ENCODE measurements around the gene ITGAV. TPM values are rescaled to one million over a fixed set of nuclear protein-coding genes. Genes with fewer than 3 reads are reported as not detected.
"Not testable (repeated sequence)": the region's sequence is repeated elsewhere in the genome, so short reads cannot be mapped to it uniquely, and the experiment has no call there.

The ITGAV gene
- total RNA-seq, 1 donor from 2014 or later, result 50.3 TPM

GRCh38 chr2:186559370-186559769, 30.5 kb upstream of the ITGAV start:
- Mint-ChIP-seq H3K9me3 (peaks cover 9% of the 10 kb centered on the region), H3K27me3 (ENCODE audit: low read depth) (no peaks in the 10 kb centered on the region), H3K36me3 (ENCODE audit: low read depth) (peaks cover 5% of the 10 kb centered on the region), H3K4me3 (no peak overlapping the region), H3K27ac (ENCODE audit: unreplicated experiment) (no peak overlapping the region), H3K4me1 (peaks cover 4% of the 10 kb centered on the region)
- TF ChIP-seq CTCF (conservative IDR thresholded peaks at IDR 0.05), result no peak
- no peak for DNase-seq (ENCODE audit: low read depth, low spot score)

- Mint-ChIP-seq H3K27me3 (ENCODE audit: low read depth) (no peaks in the 10 kb centered on the region), H3K4me3 (no peak overlapping the region), H3K9me3 (peaks cover 9% of the 10 kb centered on the region), H3K4me1 (peaks cover 4% of the 10 kb centered on the region), H3K27ac (ENCODE audit: unreplicated experiment) (no peak overlapping the region), H3K36me3 (ENCODE audit: low read depth) (peaks cover 5% of the 10 kb centered on the region)
- no peak for TF ChIP-seq CTCF (conservative IDR thresholded peaks at IDR 0.05)
- DNase-seq (ENCODE audit: low read depth, low spot score), result no peak
Observed at GRCh38 chr2:186559848-186560247, 30.0 kb upstream of the ITGAV start.

- peaks cover 5% of the 10 kb centered on the region for H3K36me3 Mint-ChIP-seq (ENCODE audit: low read depth)
- peaks cover 4% of the 10 kb centered on the region for H3K4me1 Mint-ChIP-seq
- no peak for DNase-seq (ENCODE audit: low read depth, low spot score)
- no peak overlapping the region for H3K27ac Mint-ChIP-seq (ENCODE audit: unreplicated experiment)
- H3K4me3 Mint-ChIP-seq, result no peak overlapping the region
- TF ChIP-seq CTCF (conservative IDR thresholded peaks at IDR 0.05), result no peak
- H3K9me3 Mint-ChIP-seq, result peaks cover 9% of the 10 kb centered on the region
- no peaks in the 10 kb centered on the region for H3K27me3 Mint-ChIP-seq (ENCODE audit: low read depth)
Observed at GRCh38 chr2:186560254-186560653, 29.6 kb upstream of the ITGAV start.

- Mint-ChIP-seq H3K4me3 (no peak overlapping the region), H3K9me3 (peaks cover 9% of the 10 kb centered on the region), H3K4me1 (peaks cover 4% of the 10 kb centered on the region), H3K36me3 (ENCODE audit: low read depth) (peaks cover 5% of the 10 kb centered on the region), H3K27me3 (ENCODE audit: low read depth) (no peaks in the 10 kb centered on the region), H3K27ac (ENCODE audit: unreplicated experiment) (no peak overlapping the region)
- DNase-seq (ENCODE audit: low read depth, low spot score), result no peak
- TF ChIP-seq CTCF (conservative IDR thresholded peaks at IDR 0.05), result no peak
Observed at GRCh38 chr2:186561467-186562208, 28.2 kb upstream of the ITGAV start.

GRCh38 chr2:186562209-186562578, 27.7 kb upstream of the ITGAV start:
- no peaks in the 10 kb centered on the region for H3K27me3 Mint-ChIP-seq (ENCODE audit: low read depth)
- no peak overlapping the region for H3K27ac Mint-ChIP-seq (ENCODE audit: unreplicated experiment)
- TF ChIP-seq CTCF (conservative IDR thresholded peaks at IDR 0.05), result no peak
- peaks cover 4% of the 10 kb centered on the region for H3K4me1 Mint-ChIP-seq
- H3K36me3 Mint-ChIP-seq (ENCODE audit: low read depth), result peaks cover 5% of the 10 kb centered on the region
- peaks cover 9% of the 10 kb centered on the region for H3K9me3 Mint-ChIP-seq
- no peak for DNase-seq (ENCODE audit: low read depth, low spot score)
- no peak overlapping the region for H3K4me3 Mint-ChIP-seq

GRCh38 chr2:186568600-186568999, 21.3 kb upstream of the ITGAV start:
- not testable (repeated sequence) for H3K9me3 Mint-ChIP-seq; DNase-seq (ENCODE audit: low read depth, low spot score); H3K36me3 Mint-ChIP-seq (ENCODE audit: low read depth); H3K4me3 Mint-ChIP-seq; H3K27ac Mint-ChIP-seq (ENCODE audit: unreplicated experiment); H3K27me3 Mint-ChIP-seq (ENCODE audit: low read depth)
- H3K4me1 Mint-ChIP-seq, result peaks cover 20% of the 10 kb centered on the region

GRCh38 chr2:186569127-186569526, 20.7 kb upstream of the ITGAV start:
- not testable (repeated sequence) for DNase-seq (ENCODE audit: low read depth, low spot score); H3K27me3 Mint-ChIP-seq (ENCODE audit: low read depth); H3K9me3 Mint-ChIP-seq; H3K36me3 Mint-ChIP-seq (ENCODE audit: low read depth); H3K4me3 Mint-ChIP-seq; H3K27ac Mint-ChIP-seq (ENCODE audit: unreplicated experiment)
- H3K4me1 Mint-ChIP-seq, result peaks cover 20% of the 10 kb centered on the region

All from neural crest cell (in vitro differentiated cells).